ENCODE results near the gene BCL11B. TPM values are rescaled to one million over a fixed set of nuclear protein-coding genes. Genes with fewer than 3 reads are reported as not detected.

The BCL11B gene
- total RNA-seq, 1 experiment from 2014 or later: 3.2 TPM

DNA sequence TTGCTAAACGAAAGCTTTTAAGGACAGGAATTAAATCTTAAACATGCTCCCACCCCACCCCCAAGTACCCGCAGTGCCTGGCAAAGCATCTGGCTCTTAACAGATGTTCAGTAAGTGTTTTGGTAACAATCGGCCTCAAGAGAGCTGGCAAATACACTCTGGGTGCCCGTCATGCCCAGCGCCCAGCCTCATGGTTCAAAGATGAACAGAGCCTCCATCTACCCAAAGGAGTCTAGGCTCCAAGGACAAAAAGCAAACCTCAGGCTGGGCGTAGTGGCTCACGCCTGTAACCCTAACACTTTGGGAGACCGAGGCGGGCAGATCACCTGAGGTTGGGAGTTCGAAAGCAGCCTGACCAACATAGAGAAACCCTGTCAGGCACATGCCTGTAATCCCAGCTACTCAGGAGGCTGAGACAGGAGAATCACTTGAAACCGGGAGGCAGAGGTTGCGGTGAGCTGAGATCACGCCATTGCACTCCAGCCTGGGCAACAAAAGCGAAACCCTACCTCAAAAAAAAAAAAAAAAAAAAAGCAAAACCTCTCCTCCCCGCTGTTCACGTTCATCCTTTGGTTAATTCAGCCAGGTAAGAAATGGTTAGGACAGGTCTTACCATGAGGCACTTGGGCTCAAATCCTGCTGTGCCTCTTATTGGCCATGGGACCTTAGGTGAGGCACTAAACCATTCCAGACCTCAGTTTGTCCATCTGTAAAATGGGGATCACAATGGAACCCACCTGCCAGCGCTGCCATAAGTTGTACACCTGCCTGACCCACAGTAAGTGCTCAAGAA lies 151.3 kb downstream of the BCL11B start:
- no peak for DNase-seq (ENCODE audit: low spot score)

DNA sequence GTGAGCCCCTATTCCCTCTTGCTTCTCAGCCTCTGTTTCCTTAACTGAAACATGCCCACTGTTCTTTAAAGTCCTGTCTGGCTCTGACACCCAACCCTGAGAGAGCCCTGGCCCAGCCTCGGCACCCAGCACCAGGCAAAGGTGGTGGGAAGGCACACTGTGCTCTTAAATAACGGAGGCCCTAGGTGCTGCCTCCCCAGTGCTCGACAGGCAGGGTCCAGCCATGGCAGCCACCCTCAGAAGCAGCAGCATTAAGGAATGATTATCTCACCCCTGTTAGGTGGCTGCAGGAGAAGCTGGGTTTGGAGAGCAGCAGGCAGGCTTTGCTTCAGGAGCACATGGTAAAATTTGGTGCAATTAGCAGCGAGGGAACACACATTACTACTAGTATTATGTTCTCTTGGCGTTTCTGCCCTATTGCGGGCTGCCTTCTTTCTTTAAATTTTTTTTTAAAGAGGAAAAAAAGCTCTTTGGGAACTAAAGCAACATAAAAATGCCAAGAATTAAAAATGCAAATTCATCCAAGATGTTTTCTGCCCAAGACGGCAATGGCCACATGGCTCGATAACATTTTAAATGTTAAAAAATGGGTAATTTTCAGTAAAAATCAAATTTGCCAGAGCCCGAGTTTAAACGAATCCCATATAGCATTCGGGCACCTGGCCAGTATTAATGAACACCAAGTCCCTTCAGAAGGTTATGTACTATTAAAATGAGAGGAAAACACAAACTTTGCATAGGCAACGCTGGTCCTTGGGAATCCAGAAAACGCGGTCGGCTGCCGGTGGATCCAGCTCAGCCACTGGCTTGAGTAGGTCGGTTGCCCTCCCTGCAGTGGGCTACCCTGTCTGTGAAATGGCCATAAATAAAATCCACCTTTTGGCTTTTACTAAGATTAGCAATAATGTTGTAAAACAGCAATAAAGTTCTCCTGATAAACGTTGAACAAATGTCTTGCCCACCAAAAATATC lies 152.2 kb downstream of the BCL11B start:
- no peak for DNase-seq (ENCODE audit: low spot score)

Other genes with a start within 250 kb of the BCL11B start
- gene SETD3, start 208.7 kb upstream of the BCL11B start, total RNA-seq (2014; rRNA removed; shearing (Covaris generic)): 24.8 and 26.3 TPM in 2 replicates
- 7.1 and 12.4 TPM in 2 replicates for gene CCNK, start 209.2 kb upstream of the BCL11B start, total RNA-seq (2014; rRNA removed; shearing (Covaris generic))

Measured in HT-29 (cell line).